ENCODE results near the gene FRS2. TPM values are rescaled to one million over a fixed set of nuclear protein-coding genes. Genes with fewer than 3 reads are reported as not detected.

FRS2 gene
- total RNA-seq, 6 donors from 2014 or later = 14.3 to 54.1 (median 24.7) TPM

DNA sequence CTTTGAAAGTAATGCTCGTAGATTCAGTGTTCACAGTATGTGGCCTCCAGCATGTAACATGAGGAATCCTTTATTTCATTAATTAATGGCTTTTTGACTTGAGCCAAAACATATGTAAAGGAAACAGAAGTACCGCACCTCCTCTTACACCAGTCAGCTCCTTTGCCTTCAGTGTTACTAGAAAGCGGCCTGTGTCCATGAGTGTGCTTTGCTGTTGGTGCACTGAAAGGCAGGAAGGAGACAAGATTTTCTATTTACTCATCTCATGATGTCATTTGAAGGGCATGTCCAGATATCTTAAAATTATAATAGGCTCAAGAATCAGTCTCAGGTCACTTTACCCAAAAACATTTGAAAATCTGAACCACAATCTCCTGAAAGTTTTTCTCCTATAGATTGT lies 105.2 kb downstream of the FRS2 start:
- H3K4me3 ChIP-seq = no peak overlapping the region
- ATAC-seq (ENCODE audit: low FRiP score in 2 of 2) (no peak), DNase-seq (no peak)
- no peaks in the 10 kb centered on the region for H3K4me1 ChIP-seq
- H3K36me3 ChIP-seq = peaks cover 22 to 48% (median 32%) of the 10 kb centered on the region in 4 donors
- 95 to 97% methylated on average over 3 of the region's 3 CpGs for WGBS, 2 donors
- H3K27ac ChIP-seq = no peak overlapping the region
- H3K27me3 ChIP-seq = no peaks in the 10 kb centered on the region
- H3K9me3 ChIP-seq = no peaks in the 10 kb centered on the region
- TF ChIP-seq EP300 (IDR thresholded peaks at IDR 0.05) (no peak), POLR2A (IDR thresholded peaks at IDR 0.05) (no peak), POLR2AphosphoS5 (IDR thresholded peaks at IDR 0.05) (no peak)
- TF ChIP-seq, protein P1, sequence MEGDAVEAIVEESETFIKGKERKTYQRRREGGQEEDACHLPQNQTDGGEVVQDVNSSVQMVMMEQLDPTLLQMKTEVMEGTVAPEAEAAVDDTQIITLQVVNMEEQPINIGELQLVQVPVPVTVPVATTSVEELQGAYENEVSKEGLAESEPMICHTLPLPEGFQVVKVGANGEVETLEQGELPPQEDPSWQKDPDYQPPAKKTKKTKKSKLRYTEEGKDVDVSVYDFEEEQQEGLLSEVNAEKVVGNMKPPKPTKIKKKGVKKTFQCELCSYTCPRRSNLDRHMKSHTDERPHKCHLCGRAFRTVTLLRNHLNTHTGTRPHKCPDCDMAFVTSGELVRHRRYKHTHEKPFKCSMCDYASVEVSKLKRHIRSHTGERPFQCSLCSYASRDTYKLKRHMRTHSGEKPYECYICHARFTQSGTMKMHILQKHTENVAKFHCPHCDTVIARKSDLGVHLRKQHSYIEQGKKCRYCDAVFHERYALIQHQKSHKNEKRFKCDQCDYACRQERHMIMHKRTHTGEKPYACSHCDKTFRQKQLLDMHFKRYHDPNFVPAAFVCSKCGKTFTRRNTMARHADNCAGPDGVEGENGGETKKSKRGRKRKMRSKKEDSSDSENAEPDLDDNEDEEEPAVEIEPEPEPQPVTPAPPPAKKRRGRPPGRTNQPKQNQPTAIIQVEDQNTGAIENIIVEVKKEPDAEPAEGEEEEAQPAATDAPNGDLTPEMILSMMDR (IDR thresholded peaks at IDR 0.05) = no peak

DNA sequence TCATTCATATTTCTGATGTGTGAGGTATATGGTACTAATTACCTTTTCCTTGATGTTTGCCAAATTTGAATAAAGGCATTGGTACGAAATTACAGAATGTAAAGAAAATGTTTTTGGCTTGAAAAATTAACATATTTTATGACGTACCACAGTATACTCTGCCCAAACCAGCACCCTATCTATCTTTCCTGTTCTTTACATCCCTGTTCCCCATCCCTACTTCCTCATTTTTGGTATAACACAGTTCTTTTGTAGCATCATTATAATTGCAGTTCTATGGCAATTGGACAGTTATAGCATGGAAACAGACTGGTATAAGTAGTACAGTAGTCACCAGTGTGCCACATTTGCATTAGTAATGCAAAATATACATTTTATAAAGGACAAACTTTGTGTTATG lies 108.1 kb downstream of the FRS2 start:
- TF ChIP-seq POLR2A (IDR thresholded peaks at IDR 0.05) = no peak
- no peak for TF ChIP-seq EP300 (IDR thresholded peaks at IDR 0.05)
- no peak for TF ChIP-seq POLR2AphosphoS5 (IDR thresholded peaks at IDR 0.05)
- TF ChIP-seq, protein P1 (IDR thresholded peaks at IDR 0.05) = no peak
- Histone ChIP-seq H3K27ac (no peak overlapping the region), H3K4me1 (no peaks in the 10 kb centered on the region), H3K36me3 (peaks cover 12 to 27% (median 17%) of the 10 kb centered on the region in 4 donors), H3K4me3 (no peak overlapping the region), H3K9me3 (no peaks in the 10 kb centered on the region), H3K27me3 (no peaks in the 10 kb centered on the region)
- ATAC-seq (ENCODE audit: low FRiP score in 2 of 2) = no peak
- 80 to 87% methylated on average over 2 of the region's 2 CpGs for WGBS, 2 donors
- no peak for DNase-seq

DNA sequence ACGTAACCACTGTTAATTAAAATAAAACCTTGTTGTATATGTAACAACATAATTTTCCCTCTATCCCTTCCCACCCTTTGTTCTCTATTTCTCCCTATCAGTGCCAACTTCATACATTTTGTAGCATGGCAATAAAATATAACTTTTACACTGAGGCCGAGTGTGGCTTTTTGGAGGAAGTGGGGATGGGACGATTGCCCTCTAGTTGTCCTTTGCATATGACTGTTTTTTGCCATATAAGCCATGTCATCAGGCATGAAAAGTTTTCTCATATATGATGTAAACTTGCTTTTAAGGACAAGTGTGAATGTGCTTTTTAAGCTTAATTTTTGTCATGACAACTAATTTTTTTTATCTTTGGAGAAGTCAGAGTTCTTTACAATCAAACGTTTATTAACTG lies 108.8 kb downstream of the FRS2 start:
- TF ChIP-seq POLR2A (IDR thresholded peaks at IDR 0.05) (no peak), POLR2AphosphoS5 (IDR thresholded peaks at IDR 0.05) (no peak)
- TF ChIP-seq, protein P1 (IDR thresholded peaks at IDR 0.05) = no peak
- no peaks in the 10 kb centered on the region for H3K27me3 ChIP-seq
- H3K4me3 ChIP-seq = no peak overlapping the region
- no peak for DNase-seq
- 72 to 76% methylated on average over 4 of the region's 4 CpGs for WGBS, 2 donors
- H3K27ac ChIP-seq = no peak overlapping the region
- peaks cover 9 to 20% (median 14%) of the 10 kb centered on the region in 4 donors for H3K36me3 ChIP-seq
- ATAC-seq (ENCODE audit: low FRiP score in 2 of 2) = no peak
- H3K4me1 ChIP-seq = no peaks in the 10 kb centered on the region
- no peaks in the 10 kb centered on the region for H3K9me3 ChIP-seq

DNA sequence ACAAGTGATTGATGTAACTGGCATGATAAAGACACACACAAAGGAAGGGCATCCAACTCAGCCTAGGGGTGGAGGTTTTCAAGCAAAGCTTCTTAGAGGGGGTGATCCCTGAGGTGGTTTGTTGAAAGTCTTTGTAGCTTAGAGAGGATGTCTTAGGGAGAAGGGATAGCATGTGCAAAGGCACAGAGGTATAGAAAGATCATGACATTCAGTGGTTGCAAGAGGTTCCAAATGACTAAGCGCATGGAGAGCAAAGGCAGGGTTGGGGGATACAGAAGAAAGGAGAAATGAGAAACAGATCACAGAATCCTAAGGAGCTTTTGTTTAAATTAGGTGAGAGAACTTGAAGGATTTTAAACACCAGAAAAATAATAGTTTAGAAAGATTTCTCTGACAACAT lies 109.9 kb downstream of the FRS2 start:
- no peak overlapping the region for H3K4me3 ChIP-seq
- peaks cover 0 to 9% (median 4%) of the 10 kb centered on the region in 4 donors for H3K36me3 ChIP-seq
- no peak overlapping the region for H3K27ac ChIP-seq
- no peak for DNase-seq
- H3K27me3 ChIP-seq = no peaks in the 10 kb centered on the region
- no peak for TF ChIP-seq POLR2AphosphoS5 (IDR thresholded peaks at IDR 0.05)
- no peak for TF ChIP-seq POLR2A (IDR thresholded peaks at IDR 0.05)
- TF ChIP-seq, protein P1 (IDR thresholded peaks at IDR 0.05) = no peak
- no peak for TF ChIP-seq EP300 (IDR thresholded peaks at IDR 0.05)
- WGBS, 2 donors = 86 to 89% methylated on average over 1 of the region's 1 CpG
- no peaks in the 10 kb centered on the region for H3K9me3 ChIP-seq
- ATAC-seq (ENCODE audit: low FRiP score in 2 of 2) = no peak
- no peaks in the 10 kb centered on the region for H3K4me1 ChIP-seq

DNA sequence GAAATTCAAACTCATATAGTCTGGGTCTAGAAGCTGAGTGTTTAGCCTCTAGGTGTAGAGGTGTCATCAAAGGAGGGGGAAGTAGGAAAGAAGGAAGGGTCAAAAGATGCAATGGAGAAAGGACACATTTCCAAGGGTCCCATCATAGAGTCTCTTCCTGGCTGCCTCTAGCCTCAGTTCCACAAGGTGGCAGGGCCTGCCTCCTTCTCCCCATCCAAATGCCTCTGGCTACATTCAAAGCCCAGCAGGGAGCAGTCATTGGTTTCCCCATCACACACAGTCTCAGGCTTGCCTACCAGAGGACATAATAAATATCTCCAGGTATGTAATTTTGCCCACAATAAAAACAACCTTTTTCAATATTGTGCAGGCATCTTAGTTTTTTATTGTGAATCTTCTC lies 113.0 kb downstream of the FRS2 start:
- ATAC-seq (ENCODE audit: low FRiP score in 2 of 2) = no peak
- H3K36me3 ChIP-seq = peaks cover 9 to 17% (median 10%) of the 10 kb centered on the region in 4 donors
- no peaks in the 10 kb centered on the region for H3K27me3 ChIP-seq
- H3K9me3 ChIP-seq = no peaks in the 10 kb centered on the region
- no peak overlapping the region for H3K4me3 ChIP-seq
- no peak for TF ChIP-seq POLR2A (IDR thresholded peaks at IDR 0.05)
- no peak for TF ChIP-seq EP300 (IDR thresholded peaks at IDR 0.05)
- TF ChIP-seq POLR2AphosphoS5 (IDR thresholded peaks at IDR 0.05) = no peak
- TF ChIP-seq, protein P1 (IDR thresholded peaks at IDR 0.05) = no peak
- no peak overlapping the region for H3K27ac ChIP-seq
- H3K4me1 ChIP-seq = peaks cover 6 to 10% (median 8%) of the 10 kb centered on the region in 4 donors
- DNase-seq = no peak
